Kidney (tissue), 14 donors: ENCODE results near the gene SORBS2. TPM values are rescaled to one million over a fixed set of nuclear protein-coding genes. Genes with fewer than 3 reads are reported as not detected.

Experiments used
- DNase-seq, 5 donors: peaks; one replicate each; pipeline ENCODE4 v3.0.0-alpha.2; 2013 to 2020
- FAIRE-seq: peaks from 2 replicates; lab custom pipeline; 2012; peaks lifted over from hg19 to GRCh38; lab: Jason Lieb, UNC
- H3K27ac ChIP-seq, 2 donors: one replicate each; pipeline ENCODE4 v1.7.0; 2013; ENCODE audit warnings: low read depth in 2 of 2, low read length in 2 of 2, inconsistent platforms in 1 of 2
- H3K27me3 ChIP-seq: one replicate; pipeline ENCODE4 v1.7.1; 2013; ENCODE audit warnings: low read length, inconsistent platforms; ENCODE audit not compliant: control insufficient read depth, insufficient read depth
- H3K36me3 ChIP-seq, 3 donors: one replicate each; pipeline versions ENCODE4 v1.7.0 to v1.7.1; 2013; ENCODE audit warnings: low read length in 3 of 3, control low read depth in 1 of 3, inconsistent platforms in 1 of 3; ENCODE audit not compliant: insufficient read depth in 3 of 3, control insufficient read depth in 2 of 3
- H3K4me1 ChIP-seq, 3 donors: one replicate each; pipeline versions ENCODE4 v1.7.0 to v1.7.1; 2013; ENCODE audit warnings: low read length in 3 of 3, inconsistent platforms in 1 of 3, low read depth in 1 of 3; ENCODE audit not compliant: control insufficient read depth in 2 of 3, insufficient read depth in 2 of 3
- H3K4me3 ChIP-seq, 3 donors: one replicate each; pipeline versions ENCODE4 v1.7.0 to v1.8.1; 2013; ENCODE audit warnings: low read length in 3 of 3, control low read depth in 1 of 3, inconsistent platforms in 1 of 3
- H3K9ac ChIP-seq, 3 donors: one replicate each; pipeline versions ENCODE4 v1.7.0 to v1.7.1; 2013; ENCODE audit warnings: low read length in 3 of 3, control low read depth in 1 of 3, inconsistent platforms in 1 of 3
- H3K9me3 ChIP-seq, 3 donors: one replicate each; pipeline versions ENCODE4 v1.7.0 to v1.7.1; 2013; ENCODE audit warnings: low read length in 3 of 3, control low read depth in 1 of 3, inconsistent platforms in 1 of 3; ENCODE audit not compliant: control insufficient read depth in 2 of 3, insufficient read depth in 1 of 3
- CTCF ChIP-seq: IDR thresholded peaks from 3 replicates; pipeline ENCODE4 v1.5.1; 2012; ENCODE audit warnings: mild to moderate bottlenecking, moderate library complexity, borderline replicate concordance; ENCODE audit not compliant: insufficient read depth; ENCODE audit errors: extremely low read depth
- intact Hi-C: fragments of 100-400 bp; cut with DNase I; formaldehyde crosslinking; loops from one replicate; pipeline ENCODE4 v1.11.1; 2022
- polyA plus RNA-seq: library from polyadenylated mRNA; stranded (reverse); fragments of 350-450 nt; fragmentation: Illumina TruSeq; extraction: RNeasy Lipid Tissue Mini Kit (QIAGEN cat#74804); gene quantifications from one replicate; pipeline ENCODE4 v1.2.3, GENCODE V29; 2014; ENCODE audit warnings: low read depth, low replicate concordance; ENCODE audit not compliant: insufficient read depth
- total RNA-seq: library from RNA; stranded (reverse); fragmentation: NEBNext Ultra II Directional; extraction: Animal tissue kit (Norgen Biotek cat#: 25700); gene quantifications from one replicate; pipeline ENCODE4 v1.2.1, GENCODE V29; 2021
- donor health status: control.
- donor health status: control.
- donor health status: control.
- donor health status: control.
- donor health status: control.
- donor health status: DM: yes; HTN: yes; CAD: no.
- donor health status: Normal renal cell carcinoma (clear cell type).

The SORBS2 gene
- total and polyA plus RNA-seq, 2 donors from 2014 or later = 26.0 to 127 TPM

DNA sequence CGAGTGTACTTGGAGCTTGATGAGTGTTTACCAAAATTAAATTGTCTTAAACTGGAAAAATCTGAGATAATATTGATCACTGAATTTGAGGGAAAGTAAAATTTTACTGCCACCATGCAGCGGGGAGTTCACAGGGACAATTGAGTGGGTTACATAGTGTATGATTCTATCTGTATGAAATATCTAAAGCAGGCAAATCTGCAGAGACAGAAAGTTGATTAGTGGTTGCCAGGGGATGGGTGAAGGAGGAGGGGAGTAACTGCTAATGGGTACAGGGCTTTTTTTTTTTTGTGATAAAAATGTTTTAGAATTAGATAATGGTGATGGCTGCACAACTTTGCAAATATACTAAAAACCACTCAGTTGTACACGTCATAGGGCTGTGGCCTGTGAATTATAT lies 241.3 kb downstream of the SORBS2 start:
- H3K27me3 ChIP-seq = no peaks in the 10 kb centered on the region
- H3K4me3 ChIP-seq = no peak overlapping the region
- no peaks in the 10 kb centered on the region for H3K36me3 ChIP-seq
- H3K9me3 ChIP-seq = no peaks in the 10 kb centered on the region
- TF ChIP-seq CTCF = no peak
- FAIRE-seq (no peak), DNase-seq (no peak)
- H3K27ac ChIP-seq = no peak overlapping the region
- H3K4me1 ChIP-seq = peaks cover 0 to 3% (median 0%) of the 10 kb centered on the region in 3 donors
- H3K9ac ChIP-seq = no peak overlapping the region
- intact Hi-C loops = no loop called here

DNA sequence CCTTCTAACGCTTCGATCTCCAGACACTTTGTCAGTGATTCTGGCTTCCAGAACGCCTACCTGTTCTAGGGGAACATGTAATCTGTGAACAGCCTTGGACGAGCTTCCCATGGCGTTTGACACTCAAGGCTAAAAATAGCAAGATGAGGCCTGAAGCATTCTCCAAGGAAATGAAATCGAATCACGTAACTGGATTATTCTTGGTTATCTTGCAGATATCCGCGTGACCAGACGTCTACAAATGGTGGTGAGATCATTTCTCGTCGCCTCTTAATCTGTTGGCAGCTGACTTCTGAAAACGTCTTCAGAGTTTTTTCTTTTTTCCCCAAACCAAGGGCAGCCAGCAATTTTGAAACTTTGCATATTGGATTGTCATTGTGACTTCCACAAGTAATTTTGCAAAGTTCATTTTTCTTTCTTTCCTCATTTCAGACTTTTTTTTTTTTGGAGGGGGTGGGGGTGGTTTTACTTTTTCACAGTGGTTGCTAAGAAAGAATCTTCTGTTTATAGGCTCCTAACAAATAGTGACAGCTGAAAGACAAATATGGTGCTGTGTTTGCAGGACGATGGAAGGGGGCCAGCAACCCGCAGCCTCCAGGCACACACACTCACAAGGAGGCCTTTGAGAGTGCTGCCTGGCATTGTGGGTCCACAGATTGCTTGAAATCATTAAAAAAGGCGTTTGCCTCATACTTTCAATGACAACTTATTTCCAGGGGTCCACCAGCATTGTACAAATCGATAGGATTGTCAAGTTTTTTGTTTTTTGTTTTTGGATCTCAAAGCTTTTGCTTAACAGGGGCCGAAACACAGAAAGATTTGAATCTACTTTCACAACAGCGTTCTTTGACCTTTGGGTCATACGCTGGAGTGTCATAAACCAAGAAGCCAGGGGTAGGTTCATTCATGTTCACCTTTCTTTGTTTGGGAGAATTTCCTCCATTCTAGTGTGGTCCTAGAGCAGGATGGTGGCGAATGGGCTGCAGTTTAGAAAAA lies 244.3 kb downstream of the SORBS2 start:
- Histone ChIP-seq H3K27ac (peak overlapping the region; percentile 52 to 63), H3K36me3 (no peaks in the 10 kb centered on the region), H3K4me1 (peaks cover 0 to 3% (median 0%) of the 10 kb centered on the region in 3 donors), H3K9me3 (no peaks in the 10 kb centered on the region), H3K27me3 (no peaks in the 10 kb centered on the region), H3K9ac (no peak overlapping the region), H3K4me3 (no peak overlapping the region)
- no peak for TF ChIP-seq CTCF
- intact Hi-C loops = no loop called here
- DNase-seq = peak in 1 of 5 donors; percentile 75
- FAIRE-seq = no peak

DNA sequence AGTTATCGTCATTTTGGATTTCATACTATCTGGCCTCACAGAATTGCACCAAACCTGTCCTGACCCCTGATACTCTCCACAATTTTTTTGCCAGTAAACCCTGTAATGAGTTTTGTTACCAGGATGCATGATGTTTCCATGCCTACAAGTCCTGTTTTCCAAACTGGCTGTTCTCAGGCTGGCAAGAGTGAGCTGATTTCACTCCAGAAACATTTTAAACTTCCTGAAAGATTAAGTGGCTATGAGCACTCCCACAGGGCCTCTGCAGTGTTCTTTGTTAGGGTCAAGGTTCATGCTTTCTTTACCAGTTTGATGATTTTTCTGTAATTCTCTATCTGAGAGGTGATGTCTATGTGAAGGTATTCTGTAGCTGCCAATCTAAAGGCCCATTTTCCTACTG lies 245.0 kb downstream of the SORBS2 start:
- Histone ChIP-seq H3K9me3 (no peaks in the 10 kb centered on the region), H3K27ac (peak overlapping the region; percentile 52 to 63), H3K4me1 (peaks cover 0 to 3% (median 0%) of the 10 kb centered on the region in 3 donors), H3K27me3 (no peaks in the 10 kb centered on the region), H3K9ac (no peak overlapping the region), H3K36me3 (no peaks in the 10 kb centered on the region), H3K4me3 (no peak overlapping the region)
- FAIRE-seq = no peak
- DNase-seq = peak in 1 of 5 donors; percentile 47
- no peak for TF ChIP-seq CTCF
- intact Hi-C loops = no loop called here
